ENCODE measurements around the gene MYH10. TPM values are rescaled to one million over a fixed set of nuclear protein-coding genes. Genes with fewer than 3 reads are reported as not detected.

Gene MYH10
- total and polyA plus RNA-seq, 9 of the 15 experiments (the other 6 are each of a cell fraction or from before 2014, with no cell fraction given) = 16.3 to 95.3 (median 39.7) TPM

- intact Hi-C loops (cut with micrococcal nuclease) (no loop called here), in situ Hi-C loops (cut with MboI) (no loop called here)
- peaks cover 96% of the 10 kb centered on the region for H3K36me3 ChIP-seq (ENCODE audit: control insufficient read depth, insufficient read depth, low read length)
- ChIA-PET POLR2A (interaction anchor here (0.7 to 1.2 kb wide), 3 partner anchors 11 to 1179 kb away, joined by 3 to 5 read pairs (median 3); no protein-coding TSS in a partner anchor), CTCF (ENCODE audit: low intra/inter-chr PET ratio) (no interaction called here)
- FAIRE-seq = no peak
- no peak for DNase-seq (ENCODE audit: extremely low read depth in 1 of 4, low spot score in 3 of 4)
- H3K4me3 ChIP-seq = no peak overlapping the region
- H3K4me1 ChIP-seq (replicated peaks in 1 of 2; ENCODE audit: control insufficient read depth in 2 of 2, insufficient read depth in 2 of 2, low read length in 2 of 2) = no peaks in the 10 kb centered on the region
- H3K9me1 ChIP-seq (ENCODE audit: control insufficient read depth, insufficient read depth, low read length) = no peaks in the 10 kb centered on the region
- H3K9me3 ChIP-seq (replicated peaks; ENCODE audit: control insufficient read depth, insufficient read depth, low read depth, low read length) = peaks cover 9% of the 10 kb centered on the region
- no peaks in the 10 kb centered on the region for H4K20me1 ChIP-seq (replicated peaks; ENCODE audit: control insufficient read depth, insufficient read depth, low read length)
- H3K27me3 ChIP-seq (ENCODE audit: control insufficient read depth in 2 of 2, insufficient read depth in 2 of 2, low read length in 2 of 2) = no peaks in the 10 kb centered on the region
- no peak overlapping the region for H2AFZ ChIP-seq (ENCODE audit: low read depth, low read length)
- no peak overlapping the region for H3K4me2 ChIP-seq (ENCODE audit: insufficient read depth, low read length)
- 86% methylated on average over 5 of the region's 5 CpGs for WGBS (ENCODE audit: insufficient coverage, low coverage, missing lambda C conversion rate)
- H3K27ac ChIP-seq (ENCODE audit: extremely low read depth, low read depth, low read length) = no peak overlapping the region
- no TSS peak for BruUV-seq (replicated peaks)
- no peak overlapping the region for H3K9ac ChIP-seq (ENCODE audit: insufficient read depth in 1 of 2, low read depth in 2 of 2, low read length in 2 of 2)
- TF ChIP-seq CTBP1 (IDR thresholded peaks at IDR 0.05; ENCODE audit: borderline replicate concordance) (no peak), MITF (IDR thresholded peaks at IDR 0.05) (no peak), ZNF436 (CRISPR knock-in tag; IDR thresholded peaks at IDR 0.05) (no peak), ZBTB34 (CRISPR knock-in tag; IDR thresholded peaks at IDR 0.05) (no peak), PCBP1 (IDR thresholded peaks at IDR 0.05; ENCODE audit: low read depth, low read length, poor library complexity, severe bottlenecking) (no peak)
- ATAC-seq = no peak
- no peaks in the 10 kb centered on the region for H3K79me2 ChIP-seq (ENCODE audit: control insufficient read depth, insufficient read depth, low read length)
Observed at GRCh38 chr17:8482546-8482945, 148.0 kb downstream of the MYH10 start.

All from K562 (cell line).